GM12891 (cell line): Measurements from ENCODE around the gene KLHL2.
"Not testable (repeated sequence)": the region's sequence is repeated elsewhere in the genome, so short reads cannot be mapped to it uniquely, and the experiment has no call there.

ENCODE experiments used
- PAX5 ChIP-seq: IDR thresholded peaks from 2 replicates; pipeline ENCODE4 v1.6.1; 2011; ENCODE audit warnings: low read length, moderate library complexity, mild to moderate bottlenecking; ENCODE audit not compliant: insufficient read depth, severe bottlenecking
- POLR2A ChIP-seq: IDR thresholded peaks from 2 replicates; pipeline ENCODE4 v1.6.1; 2011; ENCODE audit warnings: low read depth, low read length, control low read depth
- POLR2AphosphoS5 ChIP-seq: IDR thresholded peaks from 2 replicates; pipeline ENCODE4 v1.6.1; 2011; ENCODE audit warnings: low read depth, low read length, control low read depth
- POU2F2 ChIP-seq: IDR thresholded peaks from 2 replicates; pipeline ENCODE4 v1.6.1; 2011; ENCODE audit warnings: low read depth, mild to moderate bottlenecking, control low read depth, low read length, moderate library complexity
- SPI1 ChIP-seq: IDR thresholded peaks from 2 replicates; pipeline ENCODE4 v1.6.1; 2011; ENCODE audit warnings: low read depth, low read length, control low read depth
- TAF1 ChIP-seq: IDR thresholded peaks from 2 replicates; pipeline ENCODE4 v1.6.1; 2011; ENCODE audit warnings: low read depth, low read length, control low read depth

DNA sequence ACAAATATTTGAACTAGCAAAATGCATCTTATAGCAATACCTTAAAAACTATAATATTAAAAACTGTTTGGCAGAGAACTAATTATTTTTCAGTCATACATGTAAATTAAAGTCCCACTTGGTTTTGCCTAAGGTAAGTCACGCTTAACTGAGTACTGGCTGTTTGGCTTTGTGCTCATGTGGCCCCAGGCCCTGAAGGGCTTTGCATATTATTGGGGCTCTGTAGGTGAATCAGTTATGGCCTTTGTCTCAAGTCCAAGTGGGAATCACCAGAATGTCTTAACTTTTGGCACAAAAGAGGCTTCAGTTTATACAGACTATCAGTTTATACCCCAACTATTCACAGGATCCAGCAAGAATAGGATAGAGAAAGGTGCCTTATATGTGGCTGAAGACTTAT lies 29.5 kb downstream of the KLHL2 start:
- TF ChIP-seq POLR2A, TAF1, POLR2AphosphoS5, POU2F2, PAX5, SPI1: not testable (repeated sequence)
